Testis (tissue), 3 donors: ENCODE measurements around the gene DCXR. TPM values are rescaled to one million over a fixed set of nuclear protein-coding genes. Genes with fewer than 3 reads are reported as not detected.

Experiments
- DNase-seq: peaks from one replicate; pipeline ENCODE4 v3.0.0-alpha.2; 2019
- H3K27ac ChIP-seq, 2 donors: fragments of 200-600 bp; sonication (generic); one replicate each; pipeline ENCODE4 v1.5.1; 2019
- H3K27me3 ChIP-seq: fragments of 200-600 bp; sonication (generic); one replicate; pipeline ENCODE4 v1.5.1; 2019
- H3K36me3 ChIP-seq: fragments of 200-600 bp; sonication (generic); one replicate; pipeline ENCODE4 v1.5.1; 2017; ENCODE audit warnings: low read depth; ENCODE audit errors: missing control alignments
- H3K4me1 ChIP-seq: fragments of 200-600 bp; sonication (generic); one replicate; pipeline ENCODE4 v1.5.1; 2019
- H3K4me3 ChIP-seq, 2 donors: fragments of 200-600 bp; sonication (generic); one replicate each; pipeline ENCODE4 v1.5.1; 2017 to 2019
- H3K9me3 ChIP-seq: fragments of 200-600 bp; sonication (generic); one replicate; pipeline ENCODE4 v1.5.1; 2017
- POLR2A ChIP-seq: fragments of 450-650 bp; IDR thresholded peaks from one replicate; pipeline ENCODE4 v1.6.1; 2017; ENCODE audit warnings: antibody characterized with exemption, mild to moderate bottlenecking, moderate library complexity
- WGBS, 2 donors: methylation state at CpG; one replicate each; pipeline ENCODE4 v1.1.5; 2018; 5-methylcytosine and 5-hydroxymethylcytosine counted together
- intact Hi-C: fragments of 100-400 bp; cut with DNase I; formaldehyde crosslinking; loops from one replicate; pipeline ENCODE4 v1.15.1; 2023; ENCODE audit warnings: low total_unique reads
- polyA plus RNA-seq: library from polyadenylated mRNA; stranded (reverse); fragments of 350-450 nt; fragmentation: Illumina TruSeq; extraction: RNeasy Lipid Tissue Mini Kit (QIAGEN cat#74804); gene quantifications from one replicate; pipeline ENCODE4 v1.2.3, GENCODE V29; 2014; ENCODE audit warnings: low read depth, low replicate concordance; ENCODE audit not compliant: insufficient read depth
- total RNA-seq, 2 donors: library from RNA; depleted of rRNA; stranded (reverse); fragments of >200 nt; gene quantifications; one replicate each; pipeline ENCODE4 v1.2.3, GENCODE V29; 2016
- TF ChIP-seq, protein P1 (sequence below), 3 experiments: fragments of 450-650 bp in 2 of 3; fragments of 200-600 bp in 1 of 3; sonication (generic) in 1 of 3; IDR thresholded peaks; one replicate each; pipeline ENCODE4 v1.5.1; 2016 to 2019; ENCODE audit warnings: antibody characterized with exemption in 3 of 3, mild to moderate bottlenecking in 2 of 3, moderate library complexity in 1 of 3

Gene DCXR
- total and polyA plus RNA-seq, 3 donors from 2014 or later, result 109 to 188 (median 134) TPM

GRCh38 chr17:81998691-81999438, 38.6 kb downstream of the DCXR start:
- no peak overlapping the region for H3K4me3 ChIP-seq
- DNase-seq, result no peak
- no peaks in the 10 kb centered on the region for H3K4me1 ChIP-seq
- H3K27ac ChIP-seq, result no peak overlapping the region
- H3K9me3 ChIP-seq, result no peaks in the 10 kb centered on the region
- no peak for TF ChIP-seq POLR2A
- TF ChIP-seq, protein P1, sequence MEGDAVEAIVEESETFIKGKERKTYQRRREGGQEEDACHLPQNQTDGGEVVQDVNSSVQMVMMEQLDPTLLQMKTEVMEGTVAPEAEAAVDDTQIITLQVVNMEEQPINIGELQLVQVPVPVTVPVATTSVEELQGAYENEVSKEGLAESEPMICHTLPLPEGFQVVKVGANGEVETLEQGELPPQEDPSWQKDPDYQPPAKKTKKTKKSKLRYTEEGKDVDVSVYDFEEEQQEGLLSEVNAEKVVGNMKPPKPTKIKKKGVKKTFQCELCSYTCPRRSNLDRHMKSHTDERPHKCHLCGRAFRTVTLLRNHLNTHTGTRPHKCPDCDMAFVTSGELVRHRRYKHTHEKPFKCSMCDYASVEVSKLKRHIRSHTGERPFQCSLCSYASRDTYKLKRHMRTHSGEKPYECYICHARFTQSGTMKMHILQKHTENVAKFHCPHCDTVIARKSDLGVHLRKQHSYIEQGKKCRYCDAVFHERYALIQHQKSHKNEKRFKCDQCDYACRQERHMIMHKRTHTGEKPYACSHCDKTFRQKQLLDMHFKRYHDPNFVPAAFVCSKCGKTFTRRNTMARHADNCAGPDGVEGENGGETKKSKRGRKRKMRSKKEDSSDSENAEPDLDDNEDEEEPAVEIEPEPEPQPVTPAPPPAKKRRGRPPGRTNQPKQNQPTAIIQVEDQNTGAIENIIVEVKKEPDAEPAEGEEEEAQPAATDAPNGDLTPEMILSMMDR (IDR thresholded peaks at IDR 0.05), result no peak
- no peaks in the 10 kb centered on the region for H3K36me3 ChIP-seq
- H3K27me3 ChIP-seq, result no peaks in the 10 kb centered on the region
- intact Hi-C loops, result no loop called here
- WGBS, 2 donors, result 89 to 92% methylated on average over 9 to 14 of the region's 14 CpGs

DNA sequence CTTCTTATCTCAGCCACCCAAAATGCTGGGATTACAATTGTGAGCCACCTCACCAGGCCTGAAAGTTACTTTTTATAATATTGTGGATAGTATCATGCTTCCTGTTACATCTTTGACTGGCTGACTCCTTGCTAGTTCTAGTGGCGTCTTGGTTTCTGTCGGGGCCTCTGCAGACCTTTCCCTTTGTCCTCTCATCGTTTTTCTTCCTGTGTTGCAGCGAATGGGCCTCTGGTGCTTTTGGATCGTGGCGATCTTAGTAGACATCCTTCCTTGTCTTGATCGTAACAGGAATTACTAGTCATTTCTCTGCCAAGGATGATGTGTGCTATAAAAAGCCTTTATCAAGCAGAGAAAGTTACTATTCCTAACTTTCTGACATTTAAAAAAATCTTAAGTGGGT, 39.3 kb downstream of the DCXR start:
- TF ChIP-seq POLR2A, result no peak
- TF ChIP-seq, protein P1 (IDR thresholded peaks at IDR 0.05), result no peak
- 59 to 77% methylated on average over 7 of the region's 7 CpGs for WGBS, 2 donors

DNA sequence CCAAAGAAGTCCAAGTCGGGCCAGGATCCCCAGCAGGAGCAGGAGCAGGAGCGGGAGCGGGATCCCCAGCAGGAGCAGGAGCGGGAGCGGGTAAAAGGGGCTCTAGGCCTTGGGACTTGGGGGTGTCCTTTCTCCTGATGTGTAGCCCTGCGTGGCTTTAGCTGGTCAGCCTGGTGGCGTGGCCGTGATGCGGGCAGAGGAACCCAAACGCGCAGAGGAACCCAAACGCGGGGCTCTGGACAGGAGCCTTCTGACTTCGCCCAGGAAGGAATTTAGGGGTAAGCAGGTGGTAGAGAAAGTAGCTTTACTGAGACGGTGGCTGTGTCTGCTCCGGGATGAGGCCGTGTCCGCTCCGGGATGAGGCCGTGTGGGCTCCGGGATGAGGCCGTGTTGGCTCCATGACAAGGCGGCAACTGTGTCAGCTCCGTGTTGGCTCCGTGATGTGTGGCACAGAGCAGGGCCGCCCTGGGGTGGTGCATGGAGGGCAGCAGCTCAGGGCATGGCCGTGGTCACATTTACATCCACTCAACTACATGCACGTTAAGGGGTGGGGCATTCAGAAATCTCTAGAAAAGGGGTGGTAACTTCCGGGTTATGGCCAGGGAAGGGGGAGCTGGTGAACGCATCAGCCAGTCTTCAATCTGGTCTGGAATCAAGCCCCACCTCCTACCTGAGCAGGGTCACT, 40.6 kb downstream of the DCXR start:
- WGBS, 2 donors, result 93 to 96% methylated on average over 29 to 30 of the region's 30 CpGs
- no peak overlapping the region for H3K4me3 ChIP-seq
- TF ChIP-seq, protein P1 (IDR thresholded peaks at IDR 0.05), result no peak
- TF ChIP-seq POLR2A, result no peak
- intact Hi-C loops, result no loop called here
- DNase-seq, result no peak
- no peaks in the 10 kb centered on the region for H3K4me1 ChIP-seq
- H3K9me3 ChIP-seq, result no peaks in the 10 kb centered on the region
- H3K27me3 ChIP-seq, result no peaks in the 10 kb centered on the region
- no peak overlapping the region for H3K27ac ChIP-seq
- no peaks in the 10 kb centered on the region for H3K36me3 ChIP-seq

More for the DNA sequence above, 39.3 kb downstream of the DCXR start:
- H3K27ac ChIP-seq, result no peak overlapping the region
- H3K4me3 ChIP-seq, result no peak overlapping the region
- H3K27me3 ChIP-seq, result no peaks in the 10 kb centered on the region
- H3K36me3 ChIP-seq, result no peaks in the 10 kb centered on the region
- intact Hi-C loops, result no loop called here
- DNase-seq, result no peak
- no peaks in the 10 kb centered on the region for H3K4me1 ChIP-seq
- H3K9me3 ChIP-seq, result no peaks in the 10 kb centered on the region

GRCh38 chr17:81996232-81996756, 41.2 kb downstream of the DCXR start:
- WGBS, 2 donors, result 91 to 93% methylated on average over 13 to 25 of the region's 28 CpGs

More at GRCh38 chr17:81996232-81996756, 41.2 kb downstream of the DCXR start:
- H3K27me3 ChIP-seq, result no peaks in the 10 kb centered on the region
- no peaks in the 10 kb centered on the region for H3K4me1 ChIP-seq
- TF ChIP-seq, protein P1 (IDR thresholded peaks at IDR 0.05), result no peak
- TF ChIP-seq POLR2A, result no peak
- no peak overlapping the region for H3K4me3 ChIP-seq
- no peak overlapping the region for H3K27ac ChIP-seq
- no peaks in the 10 kb centered on the region for H3K9me3 ChIP-seq
- DNase-seq, result no peak
- intact Hi-C loops, result no loop called here
- no peaks in the 10 kb centered on the region for H3K36me3 ChIP-seq
